HT-29 (cell line): ENCODE data around the gene SLC22A4. TPM values are rescaled to one million over a fixed set of nuclear protein-coding genes. Genes with fewer than 3 reads are reported as not detected.

ENCODE experiments used
- DNase-seq: peaks from one replicate; pipeline ENCODE4 v3.0.0-alpha.2; 2015; ENCODE audit warnings: low spot score
- total RNA-seq: library from RNA; depleted of rRNA; stranded (reverse); fragments of >200 nt; shearing (Covaris generic); gene quantifications from 2 replicates; pipeline ENCODE4 v1.2.3, GENCODE V29; 2014

The SLC22A4 gene
- total RNA-seq, 1 experiment from 2014 or later: 0.20 TPM

- DNase-seq: no peak
Measured at GRCh38 chr5:132274050-132274792, 20.0 kb upstream of the SLC22A4 start.

- no peak for DNase-seq
Measured at GRCh38 chr5:132275367-132276220, 18.6 kb upstream of the SLC22A4 start.

- no peak for DNase-seq
Measured at GRCh38 chr5:132277256-132277655, 16.9 kb upstream of the SLC22A4 start.

DNA sequence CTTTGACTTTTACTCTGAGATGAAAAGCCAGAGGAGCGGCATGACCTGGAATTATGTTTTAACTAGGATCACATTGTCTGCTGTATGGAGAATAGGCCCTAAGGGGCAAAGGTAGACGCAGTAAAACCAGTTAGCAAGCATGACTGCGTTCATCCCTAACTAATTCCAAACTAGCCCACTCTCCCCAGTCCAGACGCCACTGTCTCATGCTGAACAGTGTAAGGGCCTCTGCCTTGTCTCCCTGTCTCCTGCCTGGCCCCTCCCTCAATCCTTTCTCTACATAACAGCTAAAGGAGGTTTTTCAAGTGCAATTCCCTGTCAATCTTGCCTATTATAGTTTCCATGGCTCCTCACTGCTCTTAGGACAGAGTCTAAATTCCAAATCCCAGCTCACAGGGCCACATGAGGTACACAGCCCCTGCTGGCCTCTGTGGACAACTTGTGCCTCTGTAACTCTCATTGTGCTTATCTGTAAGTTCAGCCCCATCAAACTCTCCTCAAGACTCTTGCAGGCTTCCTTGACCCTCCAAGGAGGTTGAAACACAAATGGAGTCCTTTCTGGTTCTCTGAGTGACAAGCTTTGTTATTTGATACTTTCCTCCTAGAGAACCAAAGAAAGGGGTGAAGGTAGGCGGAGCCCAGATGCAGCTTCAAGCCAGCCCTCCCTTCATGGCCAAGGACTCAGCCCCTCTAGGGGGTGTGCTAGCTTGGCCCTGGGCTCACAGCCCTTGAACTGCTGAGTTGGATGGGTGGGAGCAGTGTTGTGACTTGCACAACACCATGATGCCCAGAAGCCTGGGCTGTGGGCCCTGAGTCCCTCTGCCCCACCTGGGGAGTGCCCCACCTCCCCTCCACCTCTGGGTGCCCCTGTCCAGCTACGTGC lies 16.0 kb upstream of the SLC22A4 start:
- no peak for DNase-seq

DNA sequence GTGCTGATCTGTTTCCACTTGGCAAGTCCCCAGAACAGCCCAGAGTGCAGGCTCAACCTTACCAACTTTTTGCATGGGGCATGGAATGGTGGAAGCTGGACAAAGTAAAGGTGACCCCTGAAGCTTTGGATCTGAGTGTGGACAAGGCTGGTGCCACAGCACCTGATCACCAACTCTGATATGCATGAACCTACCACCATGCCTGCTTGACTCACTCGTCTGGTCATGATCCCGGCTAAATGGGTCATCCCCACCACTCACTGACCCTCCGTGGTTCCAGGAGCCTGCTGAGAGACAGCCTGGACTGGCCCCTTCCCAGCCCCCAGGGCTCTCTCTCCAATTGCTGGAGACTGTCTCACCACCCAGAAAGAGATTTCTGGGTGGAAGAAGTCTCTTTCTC lies 14.4 kb upstream of the SLC22A4 start:
- DNase-seq: no peak

- no peak for DNase-seq
Measured at GRCh38 chr5:132280371-132281240, 13.6 kb upstream of the SLC22A4 start.

GRCh38 chr5:132281856-132282614 lies 12.2 kb upstream of the SLC22A4 start:
- no peak for DNase-seq

GRCh38 chr5:132283423-132284043 lies 10.7 kb upstream of the SLC22A4 start:
- peak; percentile 71 for DNase-seq

DNA sequence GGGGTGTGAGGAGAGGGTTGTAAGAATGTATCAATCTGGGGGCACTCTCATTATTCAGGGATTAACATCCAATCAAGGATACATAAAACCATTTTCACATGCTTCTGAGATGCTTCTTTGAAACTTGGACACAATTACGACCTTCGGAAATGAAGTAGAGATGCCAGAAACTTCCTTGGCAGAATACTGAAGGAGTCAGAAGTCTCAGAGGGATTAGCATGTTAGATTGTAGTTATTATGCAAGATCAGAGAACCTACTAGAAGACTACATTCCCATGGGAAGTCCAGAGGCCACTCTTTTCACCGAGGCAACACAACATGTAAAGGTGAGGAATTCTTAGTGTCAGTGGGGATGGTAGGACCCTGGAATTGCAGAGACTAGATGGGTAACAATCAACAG lies 5.1 kb upstream of the SLC22A4 start:
- DNase-seq: no peak

DNA sequence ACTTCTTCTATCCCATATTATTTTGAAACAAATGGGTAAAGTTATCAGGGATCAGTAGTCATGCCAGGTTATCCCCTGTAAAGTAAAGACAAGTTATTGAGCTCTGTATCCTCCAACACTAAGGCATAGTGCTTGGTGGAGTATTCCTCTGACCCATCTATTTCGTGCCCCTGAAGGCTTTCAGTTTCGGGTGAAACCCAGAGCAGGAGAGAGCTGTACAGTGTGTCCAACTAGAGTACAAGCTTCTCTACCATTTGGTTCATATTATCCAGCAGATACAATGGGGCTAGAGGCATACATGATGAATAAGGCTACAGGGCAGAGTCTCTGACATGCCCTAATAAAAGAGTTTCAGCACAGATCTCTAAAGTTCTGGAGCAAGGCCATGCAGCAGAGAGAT lies 3.2 kb upstream of the SLC22A4 start:
- no peak for DNase-seq

DNA sequence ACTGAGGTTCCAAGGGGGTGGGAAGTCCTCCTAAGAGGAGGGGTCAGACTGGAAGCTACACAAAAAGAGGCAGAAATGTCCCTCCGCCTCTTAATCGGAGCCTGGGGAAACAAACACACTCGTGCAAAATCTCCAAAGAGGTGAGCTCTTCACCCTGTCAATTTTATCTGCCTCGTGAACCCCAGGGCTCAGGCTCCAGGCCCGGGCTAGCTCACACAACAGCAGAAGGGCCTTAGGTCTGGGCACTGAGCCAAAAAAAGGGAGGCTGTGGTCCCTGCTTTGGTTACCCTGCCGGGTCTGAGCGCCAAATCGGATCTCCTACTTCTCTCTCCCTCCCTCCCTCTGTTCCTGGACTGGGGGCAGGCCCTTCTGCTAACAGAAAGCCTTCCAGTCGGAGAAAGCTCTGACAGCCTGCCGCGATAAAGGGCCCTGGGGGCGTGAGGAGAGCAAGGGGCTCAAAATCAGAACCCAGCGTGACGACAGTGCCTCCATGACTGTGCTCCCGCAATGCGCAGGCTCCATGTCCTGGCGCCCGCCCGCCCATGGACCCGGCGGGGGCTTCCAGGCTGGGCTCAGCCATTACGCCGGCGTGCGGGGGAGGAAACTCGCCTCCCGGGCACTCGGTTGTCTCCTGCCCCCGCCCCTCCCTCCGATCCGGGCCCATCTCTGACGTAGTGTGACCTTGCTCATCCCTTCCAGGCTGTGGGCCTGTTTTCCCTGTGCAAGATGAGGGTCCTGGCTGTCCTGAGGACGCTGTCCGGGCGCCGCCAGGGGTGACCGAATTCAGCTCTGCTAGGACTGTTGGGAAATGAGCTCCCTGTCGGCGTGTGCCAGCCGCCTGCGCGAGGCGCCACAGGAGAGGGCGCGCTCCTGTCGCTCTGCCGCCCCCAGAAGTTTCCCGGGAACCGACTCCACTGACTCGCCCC lies 865 bp upstream of the SLC22A4 start:
- DNase-seq: peak; percentile 73

GRCh38 chr5:132294728-132295504 lies 722 bp downstream of the SLC22A4 start:
- DNase-seq: peak; percentile 59

GRCh38 chr5:132295505-132296411 lies 1.6 kb downstream of the SLC22A4 start:
- DNase-seq: no peak

- no peak for DNase-seq
Measured at GRCh38 chr5:132296412-132297016, 2.3 kb downstream of the SLC22A4 start.

DNA sequence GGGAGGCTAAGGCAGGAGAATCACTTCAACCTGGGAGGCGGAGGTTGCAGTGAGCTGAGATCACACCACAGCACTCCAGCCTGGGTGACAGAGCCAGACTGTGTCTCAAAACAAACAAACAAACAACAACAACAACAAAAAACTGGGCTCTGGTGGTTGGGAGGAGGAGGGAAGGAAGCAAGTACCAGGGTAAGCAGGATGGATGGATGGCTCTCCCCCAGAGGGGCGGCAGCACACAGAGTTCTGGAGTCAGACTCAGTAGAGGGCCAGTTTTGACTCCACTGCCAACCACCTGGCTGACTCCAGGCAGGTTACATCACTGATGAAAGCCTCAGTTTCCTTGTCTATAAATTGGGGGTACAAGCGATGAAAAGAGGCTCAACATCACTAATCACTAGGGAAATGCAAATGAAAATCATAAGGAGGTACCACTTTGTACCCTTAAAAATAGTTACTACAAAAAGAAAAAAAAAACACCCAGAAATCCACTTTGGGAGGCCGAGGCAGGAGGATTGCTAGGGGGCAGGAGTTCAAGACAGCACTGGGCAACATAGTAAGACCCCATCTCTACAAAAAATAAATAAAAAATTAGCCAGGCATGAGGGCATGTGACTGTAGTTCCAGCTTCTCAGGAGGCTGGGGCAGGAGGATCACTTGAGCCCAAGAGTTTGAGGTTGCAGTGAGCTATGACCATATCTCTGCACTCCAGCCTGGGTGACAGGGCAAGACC lies 3.2 kb downstream of the SLC22A4 start:
- DNase-seq: no peak
